SW480 (cell line): ENCODE results near the gene SPINK6.

Experiments
- DNase-seq: peaks from one replicate; pipeline ENCODE4 v3.0.0-alpha.2; 2016; ENCODE audit warnings: low spot score

Gene SPINK6, protein sequence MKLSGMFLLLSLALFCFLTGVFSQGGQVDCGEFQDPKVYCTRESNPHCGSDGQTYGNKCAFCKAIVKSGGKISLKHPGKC

GRCh38 chr5:148202531-148203203 lies at the start of gene SPINK6:
SPINK6 (plus strand) TSS chr5:148203042; CDS start chr5:148203097, 55 bp downstream.
- DNase-seq: no peak

DNA sequence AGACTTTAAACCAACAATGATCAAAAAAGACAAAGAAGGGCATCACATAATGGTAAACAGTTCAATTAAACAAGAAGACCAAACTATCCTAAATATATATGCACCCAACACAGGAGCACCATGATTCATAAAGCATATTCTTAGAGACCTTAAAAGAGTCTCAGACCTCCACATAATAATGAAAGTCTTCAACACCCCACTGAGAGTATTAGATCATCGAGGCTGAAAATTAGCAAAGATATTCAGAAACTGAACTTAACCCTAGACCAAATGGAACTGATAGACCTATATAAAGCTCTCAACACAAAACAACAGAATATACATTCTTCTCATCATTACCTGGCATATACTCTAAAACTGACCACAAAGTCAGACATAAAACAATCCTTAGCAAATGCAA lies 46.2 kb upstream of the SPINK6 start:
- DNase-seq: no peak

DNA sequence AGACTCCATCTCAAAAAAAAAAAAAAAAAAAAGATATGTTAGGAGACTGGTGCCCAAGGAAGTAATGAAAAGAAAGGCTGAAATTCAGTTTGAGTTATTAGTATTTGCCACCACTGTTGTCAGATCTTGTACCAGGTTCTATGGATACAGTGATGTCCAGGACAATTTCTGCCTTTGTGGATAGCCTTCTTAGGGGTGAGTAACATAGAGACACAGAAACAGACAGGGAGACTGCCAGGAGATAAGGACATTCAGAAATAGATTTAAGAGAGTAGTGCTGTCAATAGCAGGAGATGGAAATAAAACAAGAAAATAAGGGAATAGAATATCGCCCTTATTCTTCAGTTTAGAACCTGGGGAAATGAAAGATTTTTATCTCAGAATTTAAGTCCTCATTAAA lies 40.8 kb upstream of the SPINK6 start:
- DNase-seq: no peak

GRCh38 chr5:148163345-148163744 lies 39.5 kb upstream of the SPINK6 start:
- no peak for DNase-seq

DNA sequence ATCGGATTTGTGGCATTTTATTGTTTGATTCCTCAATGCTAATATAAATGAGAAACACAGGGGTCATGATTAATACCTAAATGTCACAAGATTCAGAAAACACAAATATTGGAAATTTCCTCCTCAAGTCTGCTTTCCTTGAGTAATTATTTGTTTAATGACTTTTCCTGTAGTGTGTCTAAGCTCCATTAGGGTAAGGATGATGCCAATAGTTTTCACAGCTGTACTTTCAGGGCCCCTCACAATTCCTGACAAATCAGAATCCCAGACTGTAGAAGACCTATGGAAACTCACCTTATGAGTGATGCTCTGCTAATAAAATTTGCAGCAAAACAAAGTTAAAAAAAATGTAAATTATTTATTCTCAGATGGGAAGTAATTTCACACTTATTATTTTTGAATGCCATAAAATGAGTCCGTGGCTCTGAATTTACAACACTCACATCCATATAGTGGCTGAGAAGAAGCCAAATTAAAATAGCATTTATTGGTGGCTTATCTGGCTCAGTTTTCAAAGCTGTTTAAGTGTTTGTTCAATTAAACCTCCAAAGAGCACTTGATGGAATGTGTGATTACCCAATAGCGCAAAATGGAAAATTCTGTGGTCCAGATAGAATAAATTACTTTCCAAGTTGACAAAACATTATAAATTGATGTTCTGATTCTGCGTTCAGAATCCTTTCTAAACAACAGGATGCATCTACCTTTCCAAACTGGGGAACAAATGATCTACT lies 36.1 kb upstream of the SPINK6 start:
- DNase-seq: no peak

DNA sequence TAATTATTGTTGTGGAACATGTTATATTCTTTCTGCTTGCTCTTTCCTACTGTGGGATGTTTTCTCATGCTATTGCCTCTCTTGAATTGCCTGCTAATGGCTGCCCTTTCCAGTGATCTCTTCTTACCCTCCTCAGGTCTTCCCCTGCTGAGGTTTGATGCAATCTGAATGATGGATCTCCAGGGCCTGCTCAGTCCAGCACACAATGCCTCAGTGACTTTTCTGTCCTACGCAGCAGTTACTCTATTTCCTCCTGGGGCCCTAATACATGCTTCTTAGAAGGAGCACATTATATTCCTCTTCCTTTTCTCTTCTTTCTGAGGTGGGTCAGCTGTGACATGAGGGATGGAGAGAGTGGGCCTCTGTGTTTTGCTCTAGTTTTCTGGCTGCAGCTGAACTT lies 34.6 kb upstream of the SPINK6 start, which contains the start of gene SPINK14:
SPINK14 (plus strand) TSS at position 301 of the 400 bp plus-strand sequence. CDS start 1,187 bp downstream, outside the sequence.
- DNase-seq: no peak

DNA sequence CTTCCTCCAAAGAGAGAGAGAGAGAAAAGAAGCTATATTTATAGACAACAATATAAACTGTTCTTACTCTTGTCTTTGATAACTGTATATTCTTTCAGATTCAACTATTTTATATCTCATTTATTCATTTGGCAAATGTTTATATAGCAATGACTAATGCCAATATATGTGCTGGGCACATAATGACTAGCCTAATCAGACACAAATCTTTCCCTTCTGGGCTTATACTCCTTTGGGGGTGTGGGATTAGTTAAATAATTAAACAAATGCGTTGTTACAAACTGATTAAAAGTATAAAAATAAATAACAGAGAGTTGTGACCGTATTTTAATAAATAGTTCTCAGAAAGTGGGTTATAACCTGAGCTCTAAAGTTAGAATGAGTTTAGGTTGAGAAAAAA lies 30.5 kb upstream of the SPINK6 start:
- no peak for DNase-seq

DNA sequence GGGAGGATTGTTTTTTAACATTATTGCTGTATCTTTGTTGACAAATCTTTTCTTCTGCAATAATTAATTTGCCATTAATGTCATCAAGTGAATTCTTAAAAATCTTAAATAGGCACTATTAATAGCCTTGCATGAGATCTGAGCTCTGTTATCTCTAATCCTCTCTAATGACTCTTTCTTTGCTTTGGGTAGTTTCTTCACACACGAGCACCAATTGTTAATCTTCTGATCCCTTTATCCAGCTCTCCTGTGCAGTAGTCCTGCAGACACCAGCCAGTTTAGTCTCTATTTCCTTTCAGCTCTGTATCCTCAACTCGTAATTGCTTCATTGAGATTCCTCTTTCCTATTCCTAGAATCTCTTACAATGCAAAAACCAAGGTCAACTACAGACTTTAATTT lies 26.4 kb upstream of the SPINK6 start:
- no peak for DNase-seq

- DNase-seq: no peak
Measured at GRCh38 chr5:148177207-148177606, 25.6 kb upstream of the SPINK6 start.

DNA sequence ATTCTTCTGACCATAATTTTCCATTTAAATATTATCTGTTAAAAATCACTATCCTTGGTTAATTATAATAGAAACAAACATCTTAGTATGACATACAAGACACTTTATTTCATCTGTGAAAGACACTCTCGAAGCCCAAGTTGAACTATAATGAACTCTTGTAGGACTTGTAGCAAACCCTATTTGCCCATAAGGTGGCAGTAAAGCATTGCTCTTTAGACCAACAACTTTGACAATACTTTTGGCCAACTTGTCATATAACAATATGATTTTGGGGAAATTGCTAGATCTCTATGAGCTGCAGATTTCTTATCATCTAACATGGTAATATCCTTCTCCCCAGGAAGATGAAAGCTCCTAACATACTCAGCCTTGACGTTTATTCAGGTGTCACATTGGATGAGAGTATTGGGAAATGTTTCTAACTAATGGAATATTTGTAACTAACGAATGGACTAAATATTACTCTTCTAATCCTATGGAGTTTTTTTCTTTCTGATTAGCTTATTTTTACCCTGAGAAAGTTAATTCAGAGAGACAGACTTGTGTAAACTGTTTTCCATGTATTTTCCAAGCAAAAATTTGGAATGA lies 23.5 kb upstream of the SPINK6 start:
- peak; percentile 70 for DNase-seq

- DNase-seq: no peak
Measured at GRCh38 chr5:148186248-148187003, 16.4 kb upstream of the SPINK6 start.

DNA sequence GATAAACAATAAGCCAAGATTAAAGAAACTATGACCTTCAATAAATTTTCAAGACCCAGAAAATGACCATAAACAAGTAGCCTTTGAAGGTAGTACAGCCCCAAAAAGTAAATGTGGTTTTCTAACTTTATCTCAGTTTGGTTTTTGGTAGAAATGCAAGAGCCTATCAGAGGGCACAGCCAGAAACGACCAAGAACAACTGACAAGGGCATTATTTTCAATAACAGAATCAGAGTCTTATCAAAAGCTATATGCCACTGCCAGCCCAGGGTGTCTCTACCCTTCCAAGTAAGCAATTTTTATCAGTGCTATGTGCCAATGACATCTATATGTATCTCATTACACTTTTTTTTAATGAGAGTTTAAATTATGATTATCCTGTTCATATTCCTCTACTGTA lies 11.8 kb upstream of the SPINK6 start:
- DNase-seq: no peak

DNA sequence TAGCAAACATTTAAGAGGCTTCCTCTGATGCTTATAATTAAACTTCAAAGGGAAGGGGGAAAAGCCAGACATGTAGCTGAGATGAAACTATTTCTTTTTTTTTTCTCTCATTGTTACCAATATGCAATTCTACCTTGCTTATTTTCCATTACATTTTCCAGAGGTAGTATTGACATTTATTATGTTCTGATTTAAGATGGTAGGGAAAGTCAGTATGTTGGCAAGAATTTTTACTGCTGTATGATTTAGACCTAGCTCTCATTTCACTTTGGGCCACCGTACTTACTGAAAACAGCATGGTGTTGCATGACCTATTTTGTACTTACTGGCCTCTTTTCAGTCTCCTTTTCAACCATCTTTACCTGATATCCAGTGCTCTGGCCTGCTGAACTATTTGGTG lies 9.6 kb upstream of the SPINK6 start:
- DNase-seq: no peak

DNA sequence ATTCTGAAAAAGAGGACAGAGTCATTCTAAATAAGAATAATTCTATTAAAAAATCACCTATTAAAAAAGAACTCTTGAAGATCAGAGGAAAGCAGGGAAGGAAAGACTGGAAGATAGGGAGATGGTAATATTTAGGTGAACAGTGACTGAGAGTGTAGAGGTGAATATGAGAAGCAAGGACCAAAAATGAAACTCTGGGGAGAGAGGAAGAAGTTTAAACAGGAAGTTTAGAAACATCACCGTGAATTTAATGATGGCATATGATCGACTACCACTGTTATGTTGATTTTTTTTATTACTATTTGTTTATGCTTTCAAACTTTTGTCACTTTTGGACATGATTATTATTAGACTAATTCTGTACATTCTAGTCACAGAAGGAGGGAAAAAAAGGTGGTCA lies 1.7 kb upstream of the SPINK6 start:
- DNase-seq: no peak

DNA sequence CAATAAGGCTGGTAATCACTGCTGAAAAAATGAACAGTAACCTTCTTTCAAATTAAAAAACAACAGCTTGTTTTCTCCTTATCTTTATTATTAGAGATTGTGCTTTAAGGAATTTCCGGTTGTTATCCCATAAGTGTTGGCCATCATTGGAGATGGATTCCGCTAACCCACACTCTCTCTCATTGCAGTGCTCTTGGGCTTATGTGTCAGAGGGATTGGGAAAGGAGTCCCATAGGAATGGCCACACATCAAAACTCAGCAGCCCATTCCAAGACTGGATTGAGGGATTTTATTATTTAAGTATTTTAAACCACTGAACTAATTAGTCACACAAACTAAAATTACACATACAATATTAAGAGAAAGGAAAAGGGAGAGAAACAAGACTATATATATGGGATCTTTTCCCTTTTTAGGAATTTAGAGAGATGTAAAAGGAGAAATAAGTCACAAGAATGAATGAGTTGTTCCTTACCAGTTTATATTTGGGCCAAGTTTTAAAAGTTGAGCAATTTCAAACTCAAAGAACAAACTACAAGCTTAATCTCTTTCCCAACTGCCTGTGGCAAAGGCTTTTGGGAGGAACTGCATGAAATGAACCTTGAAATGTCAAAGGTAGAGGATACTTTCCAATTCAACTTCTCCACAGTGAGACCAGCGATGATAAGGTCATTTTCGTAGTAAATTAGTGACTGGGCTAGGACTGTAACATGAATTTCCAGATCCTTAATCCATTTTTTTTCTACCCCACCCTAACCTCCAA lies 2.4 kb downstream of the SPINK6 start:
- no peak for DNase-seq

- DNase-seq: no peak
Measured at GRCh38 chr5:148205865-148206264, 3.0 kb downstream of the SPINK6 start.

GRCh38 chr5:148206620-148207019 lies 3.8 kb downstream of the SPINK6 start:
- no peak for DNase-seq

DNA sequence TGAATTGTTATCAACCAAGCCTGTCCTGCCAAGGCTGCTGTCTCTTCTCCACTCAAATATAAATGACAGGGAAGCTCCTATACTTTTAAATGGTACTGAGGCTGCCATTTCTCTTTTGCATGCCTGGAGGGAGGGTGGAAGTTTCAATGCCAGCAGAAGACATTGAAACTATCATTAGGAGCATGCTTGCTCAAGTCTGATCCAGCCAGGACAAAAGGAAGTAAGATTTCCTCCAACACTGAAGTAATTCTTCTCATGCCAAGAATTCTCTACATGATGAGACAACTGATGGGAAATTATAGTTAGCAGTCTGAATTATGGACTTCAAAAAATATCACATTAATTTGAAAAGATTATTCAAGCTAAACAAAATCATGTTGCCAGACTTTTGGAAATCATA lies 5.4 kb downstream of the SPINK6 start:
- no peak for DNase-seq

- no peak for DNase-seq
Measured at GRCh38 chr5:148209151-148209770, 6.4 kb downstream of the SPINK6 start.

GRCh38 chr5:148214665-148215185 lies 11.9 kb downstream of the SPINK6 start:
- no peak for DNase-seq

DNA sequence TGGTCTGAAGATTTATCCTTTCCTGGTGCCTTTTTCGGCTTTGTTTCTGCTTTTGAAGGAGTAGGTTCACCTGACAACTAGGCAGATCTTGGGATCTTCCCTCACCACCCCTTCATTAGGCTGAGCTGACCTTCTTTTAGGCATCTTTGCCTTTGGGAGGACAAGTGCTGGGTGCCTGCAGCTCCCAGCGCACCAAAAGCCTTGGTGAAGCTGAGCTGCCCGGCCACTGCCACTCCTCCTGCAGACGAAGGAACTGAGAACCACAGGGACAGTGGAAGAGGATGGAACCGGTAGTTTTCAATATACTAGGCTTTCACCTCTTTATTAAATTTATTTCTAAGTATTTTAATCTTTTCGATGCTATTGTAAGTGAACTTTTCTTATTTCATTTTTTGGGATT lies 18.7 kb downstream of the SPINK6 start:
- DNase-seq: no peak
